GM21723 (cell line): ENCODE results near the gene SLC37A4.

Source experiments
- ATAC-seq: cut with Tn5 transposase; IDR thresholded peaks from one replicate; pipeline ENCODE4 v1.9.1; 2021; ENCODE audit warnings: mild to moderate bottlenecking, moderate library complexity; ENCODE audit not compliant: unreplicated experiment

Gene SLC37A4

GRCh38 chr11:118979434-118979833, 51.2 kb downstream of the SLC37A4 start:
- no peak for ATAC-seq

- no peak for ATAC-seq
Observed at GRCh38 chr11:118975771-118976709, 54.6 kb downstream of the SLC37A4 start.
